Activated T-helper 17 cell treated with anti-CD3 and anti-CD28 coated beads, Interleukin-2, amount 50 U/mL, for 72 hours (primary cell): ENCODE results near the gene MED13L. TPM values are rescaled to one million over a fixed set of nuclear protein-coding genes. Genes with fewer than 3 reads are reported as not detected.
"Not testable (repeated sequence)": the region's sequence is repeated elsewhere in the genome, so short reads cannot be mapped to it uniquely, and the experiment has no call there.

Source experiments
- ATAC-seq: fragments of 150-1000 bp; cut with Tn5 transposase; replicated peaks from 2 replicates; pipeline ENCODE4 v1.10.0; 2021; ENCODE audit warnings: mild to moderate bottlenecking, moderate library complexity
- H3K27ac Mint-ChIP-seq: one replicate; pipeline ENCODE4 v1.8.0; 2022; ENCODE audit warnings: mixed read lengths
- H3K27me3 Mint-ChIP-seq: one replicate; pipeline ENCODE4 v1.8.0; 2022; ENCODE audit warnings: mixed read lengths
- H3K36me3 Mint-ChIP-seq: one replicate; pipeline ENCODE4 v1.8.0; 2022; ENCODE audit warnings: low read depth, mild to moderate bottlenecking, mixed read lengths
- H3K4me1 Mint-ChIP-seq: one replicate; pipeline ENCODE4 v1.8.0; 2022; ENCODE audit warnings: mixed read lengths
- H3K4me3 Mint-ChIP-seq: one replicate; pipeline ENCODE4 v1.8.0; 2022; ENCODE audit warnings: mild to moderate bottlenecking, mixed read lengths
- H3K9me3 Mint-ChIP-seq: one replicate; pipeline ENCODE4 v1.8.0; 2022; ENCODE audit warnings: mixed read lengths
- total RNA-seq, 2 donors: library from RNA; stranded (reverse); gene quantifications; one replicate each; pipeline ENCODE4 v1.2.3, GENCODE V29; 2022

The MED13L gene
- total RNA-seq, 2 donors from 2014 or later, result 49.9 to 56.2 TPM

- no peak overlapping the region for H3K4me3 Mint-ChIP-seq
Measured at GRCh38 chr12:116238149-116238548, 39.3 kb downstream of the MED13L start.

GRCh38 chr12:116236976-116237375 lies 40.5 kb downstream of the MED13L start:
- no peaks in the 10 kb centered on the region for H3K9me3 Mint-ChIP-seq
- peaks cover 19% of the 10 kb centered on the region for H3K4me1 Mint-ChIP-seq
- ATAC-seq, result no peak

More at GRCh38 chr12:116238149-116238548, 39.3 kb downstream of the MED13L start:
- Mint-ChIP-seq H3K27me3 (no peaks in the 10 kb centered on the region), H3K36me3 (peaks cover 7% of the 10 kb centered on the region), H3K9me3 (no peaks in the 10 kb centered on the region), H3K4me1 (peaks cover 20% of the 10 kb centered on the region), H3K27ac (no peak overlapping the region)
- ATAC-seq, result no peak

DNA sequence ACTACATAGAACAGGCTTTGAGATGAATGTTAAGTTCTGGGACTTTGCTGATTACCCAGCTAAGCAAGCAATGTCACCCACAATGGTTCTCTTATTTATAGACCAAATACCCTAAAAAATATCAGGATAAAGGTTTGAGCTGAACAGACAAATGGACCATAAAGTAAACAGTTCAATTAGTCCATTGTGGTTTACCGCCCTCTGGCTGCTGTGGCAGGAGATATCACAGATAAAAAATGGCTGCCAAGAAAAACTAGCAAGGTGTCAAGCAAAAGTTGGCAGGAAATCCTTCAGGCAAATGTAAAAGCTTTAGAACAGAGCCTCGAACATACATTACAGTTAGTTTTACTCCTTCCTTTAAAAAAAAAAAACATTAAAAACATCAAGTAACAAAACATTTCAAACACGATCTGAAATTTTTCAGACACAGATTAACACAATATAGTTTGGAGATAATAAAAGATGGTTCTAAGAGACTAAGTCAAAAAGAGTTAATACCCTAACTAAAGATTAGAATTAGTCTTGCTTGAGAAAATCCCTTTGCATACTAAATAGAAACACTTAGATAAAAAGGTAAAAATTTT lies 41.3 kb downstream of the MED13L start:
- Mint-ChIP-seq H3K36me3 (peaks cover 8% of the 10 kb centered on the region), H3K27ac (peak overlapping the region; percentile 15), H3K9me3 (no peaks in the 10 kb centered on the region), H3K4me1 (peaks cover 16% of the 10 kb centered on the region), H3K27me3 (no peaks in the 10 kb centered on the region), H3K4me3 (peak overlapping the region; percentile 33)
- peak; percentile 67 for ATAC-seq

More at GRCh38 chr12:116236976-116237375, 40.5 kb downstream of the MED13L start:
- H3K36me3 Mint-ChIP-seq, result peaks cover 7% of the 10 kb centered on the region
- peak overlapping the region; percentile 15 for H3K27ac Mint-ChIP-seq
- no peaks in the 10 kb centered on the region for H3K27me3 Mint-ChIP-seq
- H3K4me3 Mint-ChIP-seq, result peak overlapping the region; percentile 33

DNA sequence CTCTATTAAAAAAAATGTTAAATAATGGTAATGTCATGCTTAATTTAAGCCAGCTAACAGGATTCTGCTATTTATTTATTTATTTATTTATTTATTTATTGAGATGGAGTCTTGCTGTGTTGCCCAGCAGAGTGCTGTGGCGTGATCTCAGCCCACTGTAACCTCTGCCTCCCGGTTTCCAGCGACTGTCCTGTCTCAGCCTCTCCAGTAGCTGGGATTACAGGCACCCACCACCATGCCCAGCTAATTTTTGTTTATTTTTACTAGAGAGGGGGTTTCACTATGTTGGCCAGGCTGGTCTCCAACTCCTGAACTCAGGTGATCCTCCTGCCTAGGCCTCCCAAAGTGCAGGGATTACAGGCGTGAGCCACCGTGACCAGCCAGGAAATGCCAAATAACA lies 43.3 kb downstream of the MED13L start:
- not testable (repeated sequence) for H3K4me3 Mint-ChIP-seq, ATAC-seq, H3K27me3 Mint-ChIP-seq, H3K27ac Mint-ChIP-seq, H3K9me3 Mint-ChIP-seq
- peaks cover 10% of the 10 kb centered on the region for H3K4me1 Mint-ChIP-seq
- H3K36me3 Mint-ChIP-seq, result peaks cover 14% of the 10 kb centered on the region

- H3K4me3 Mint-ChIP-seq, result no peak overlapping the region
- ATAC-seq, result no peak
- peaks cover 14% of the 10 kb centered on the region for H3K36me3 Mint-ChIP-seq
- peaks cover 10% of the 10 kb centered on the region for H3K4me1 Mint-ChIP-seq
- H3K27me3 Mint-ChIP-seq, result no peaks in the 10 kb centered on the region
- H3K27ac Mint-ChIP-seq, result no peak overlapping the region
- no peaks in the 10 kb centered on the region for H3K9me3 Mint-ChIP-seq
Measured at GRCh38 chr12:116233669-116234068, 43.8 kb downstream of the MED13L start.

DNA sequence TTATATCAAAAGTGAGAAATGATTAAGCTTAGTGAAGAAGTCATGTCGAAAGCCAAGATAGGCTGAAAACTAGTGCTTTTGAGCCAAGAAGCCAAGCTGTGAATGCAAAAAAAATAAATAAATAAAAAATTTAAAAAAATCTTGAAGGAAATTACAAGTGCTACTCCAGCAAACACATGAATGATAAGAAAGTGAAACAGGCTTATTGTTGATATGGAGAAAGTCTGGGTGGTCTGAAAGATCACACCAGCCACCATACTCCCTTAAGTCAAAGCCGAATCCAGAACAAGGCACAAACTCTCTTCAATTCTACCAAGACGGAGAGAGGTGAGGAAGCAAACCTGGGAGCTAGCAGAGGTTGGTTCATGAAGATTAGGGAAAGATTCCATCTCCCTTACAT lies 49.7 kb downstream of the MED13L start:
- Mint-ChIP-seq H3K27ac (no peak overlapping the region), H3K36me3 (peaks cover 8% of the 10 kb centered on the region), H3K4me1 (peaks cover 4% of the 10 kb centered on the region), H3K9me3 (no peaks in the 10 kb centered on the region), H3K27me3 (no peaks in the 10 kb centered on the region), H3K4me3 (no peak overlapping the region)
- no peak for ATAC-seq

GRCh38 chr12:116226026-116226425 lies 51.5 kb downstream of the MED13L start:
- no peak for ATAC-seq
- Mint-ChIP-seq H3K36me3 (peaks cover 12% of the 10 kb centered on the region), H3K9me3 (no peaks in the 10 kb centered on the region), H3K4me3 (no peak overlapping the region), H3K27ac (no peak overlapping the region), H3K4me1 (peaks cover 10% of the 10 kb centered on the region), H3K27me3 (no peaks in the 10 kb centered on the region)

DNA sequence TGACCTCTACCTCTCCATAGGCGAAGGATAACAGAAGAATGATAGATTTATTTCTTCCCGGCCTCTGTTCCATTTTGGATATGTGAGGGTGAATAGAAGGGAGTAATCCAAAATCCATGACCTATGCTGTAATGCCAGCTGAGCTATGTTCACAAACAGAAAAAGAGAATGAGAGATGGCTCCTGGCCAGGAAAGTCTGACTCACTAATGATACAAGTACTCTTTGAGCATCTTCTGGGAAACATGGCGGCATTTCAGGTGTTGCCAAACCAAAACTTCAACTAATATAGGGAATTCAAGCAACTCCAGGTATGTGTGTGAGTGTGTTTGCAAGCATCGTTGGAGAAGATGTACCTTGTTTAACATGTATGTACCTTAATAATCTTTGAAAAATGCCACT lies 55.1 kb downstream of the MED13L start:
- Mint-ChIP-seq H3K4me3 (no peak overlapping the region), H3K4me1 (peaks cover 15% of the 10 kb centered on the region), H3K9me3 (no peaks in the 10 kb centered on the region), H3K36me3 (peaks cover 8% of the 10 kb centered on the region), H3K27ac (no peak overlapping the region), H3K27me3 (no peaks in the 10 kb centered on the region)
- peak; percentile 38 for ATAC-seq

GRCh38 chr12:116220756-116221155 lies 56.7 kb downstream of the MED13L start:
- no peaks in the 10 kb centered on the region for H3K27me3 Mint-ChIP-seq
- peaks cover 28% of the 10 kb centered on the region for H3K4me1 Mint-ChIP-seq
- no peak overlapping the region for H3K4me3 Mint-ChIP-seq
- no peaks in the 10 kb centered on the region for H3K9me3 Mint-ChIP-seq
- no peak overlapping the region for H3K27ac Mint-ChIP-seq
- ATAC-seq, result no peak
- peaks cover 8% of the 10 kb centered on the region for H3K36me3 Mint-ChIP-seq

GRCh38 chr12:116217045-116217735 lies 60.3 kb downstream of the MED13L start:
- Mint-ChIP-seq H3K4me3 (no peak overlapping the region), H3K4me1 (peaks cover 42% of the 10 kb centered on the region), H3K27me3 (no peaks in the 10 kb centered on the region), H3K36me3 (peaks cover 1% of the 10 kb centered on the region), H3K9me3 (no peaks in the 10 kb centered on the region), H3K27ac (no peak overlapping the region)
- ATAC-seq, result no peak

GRCh38 chr12:116216022-116216756 lies 61.3 kb downstream of the MED13L start:
- Mint-ChIP-seq H3K9me3 (no peaks in the 10 kb centered on the region), H3K4me3 (no peak overlapping the region), H3K27me3 (no peaks in the 10 kb centered on the region), H3K27ac (peak overlapping the region; percentile 12), H3K4me1 (peaks cover 41% of the 10 kb centered on the region), H3K36me3 (no peaks in the 10 kb centered on the region)
- no peak for ATAC-seq

DNA sequence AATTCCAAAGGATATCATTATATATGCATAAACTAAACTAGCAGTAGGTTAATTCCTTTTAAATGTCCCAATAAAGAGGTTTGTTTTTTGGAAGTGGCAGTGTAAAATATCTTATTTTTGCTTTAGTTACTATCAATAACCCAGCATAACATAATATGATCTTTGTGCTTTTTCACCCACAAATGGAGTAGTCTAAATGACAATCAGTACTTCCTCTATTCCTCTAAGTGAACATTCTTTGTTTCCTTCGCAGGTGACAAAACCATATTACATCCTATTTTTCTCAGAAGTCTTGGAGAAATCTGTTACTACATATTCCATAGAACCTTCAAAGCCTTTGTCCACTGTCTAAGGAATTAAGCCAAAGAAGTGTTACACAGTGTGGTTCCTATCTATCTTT lies 62.5 kb downstream of the MED13L start:
- H3K9me3 Mint-ChIP-seq, result no peaks in the 10 kb centered on the region
- no peak overlapping the region for H3K4me3 Mint-ChIP-seq
- no peak for ATAC-seq
- H3K27ac Mint-ChIP-seq, result peak overlapping the region; percentile 12
- H3K27me3 Mint-ChIP-seq, result no peaks in the 10 kb centered on the region
- no peaks in the 10 kb centered on the region for H3K36me3 Mint-ChIP-seq
- H3K4me1 Mint-ChIP-seq, result peaks cover 51% of the 10 kb centered on the region

DNA sequence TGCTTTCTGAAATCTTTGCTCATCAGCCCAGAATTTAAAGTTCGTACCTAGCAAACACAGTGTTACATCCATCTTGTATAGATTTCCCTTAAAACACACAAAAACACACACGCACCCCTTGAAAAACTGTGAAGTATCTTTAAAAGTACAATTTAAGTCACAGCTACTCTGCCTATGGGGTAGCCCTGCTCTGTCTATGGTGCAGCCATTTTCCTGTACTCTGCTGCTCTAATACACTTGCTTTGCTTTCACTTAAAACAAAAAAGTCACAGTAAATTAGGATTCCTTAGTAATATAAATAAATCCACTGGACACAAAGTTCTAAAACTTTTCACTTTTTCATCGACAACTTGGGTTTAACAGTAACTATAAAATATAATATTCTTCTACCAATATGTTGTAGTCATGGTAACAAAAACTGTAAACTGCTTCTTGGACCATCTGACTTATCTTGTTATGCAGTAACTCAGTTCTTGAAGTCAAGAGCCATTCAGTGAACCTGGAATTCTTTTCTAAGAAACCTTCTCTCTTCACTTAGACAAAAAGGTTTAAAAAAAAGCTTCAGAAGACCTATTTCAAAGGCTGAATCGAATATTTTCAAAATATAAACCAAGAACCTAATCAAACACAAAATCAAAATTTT lies 63.5 kb downstream of the MED13L start:
- Mint-ChIP-seq H3K9me3 (no peaks in the 10 kb centered on the region), H3K27me3 (no peaks in the 10 kb centered on the region), H3K4me1 (peaks cover 55% of the 10 kb centered on the region), H3K36me3 (no peaks in the 10 kb centered on the region), H3K27ac (no peak overlapping the region), H3K4me3 (no peak overlapping the region)
- no peak for ATAC-seq

DNA sequence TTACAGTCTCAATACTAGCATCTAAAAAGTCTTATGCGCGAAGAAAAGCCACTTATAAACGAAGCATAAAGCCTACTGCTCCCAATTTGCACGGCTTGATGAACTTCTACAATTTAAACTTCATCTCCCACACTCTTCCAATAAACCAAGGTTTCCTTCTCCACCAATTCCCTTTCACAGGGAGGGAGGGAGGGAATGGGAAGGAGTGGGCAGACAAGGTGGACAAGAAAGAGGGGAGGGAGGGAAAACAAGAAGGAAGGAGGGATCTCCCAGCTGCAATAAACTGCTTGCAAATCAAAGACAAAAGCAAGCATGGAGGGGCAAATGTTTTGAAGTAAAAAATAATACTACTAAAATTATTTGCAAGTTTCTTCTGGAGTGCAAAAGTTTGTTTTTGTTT lies 64.5 kb downstream of the MED13L start:
- Mint-ChIP-seq H3K36me3 (no peaks in the 10 kb centered on the region), H3K27ac (no peak overlapping the region), H3K4me3 (peak overlapping the region; percentile 3), H3K27me3 (no peaks in the 10 kb centered on the region), H3K9me3 (no peaks in the 10 kb centered on the region), H3K4me1 (peaks cover 54% of the 10 kb centered on the region)
- ATAC-seq, result no peak
